HepG2 (cell line): ENCODE results near the gene CTNNA3. TPM values are rescaled to one million over a fixed set of nuclear protein-coding genes. Genes with fewer than 3 reads are reported as not detected.

Experiments
- ATAC-seq: fragments of 200-7000 bp; cut with Tn5 transposase; 3 replicates; pipeline ENCODE4 v1.9.1; 2020; ENCODE audit warnings: mild to moderate bottlenecking, moderate library complexity
- BruUV-seq: library from RNA; stranded (reverse); fragments of 400-500 nt; replicated peaks from 2 replicates; lab custom pipeline; 2021; lab: Mats Ljungman, UMichigan
- CTCF ChIA-PET: fragments of 300-600 bp; formaldehyde crosslinking; extraction: SDS; loops from one replicate; lab custom pipeline; 2021; ENCODE audit warnings: low total read pairs, inconsistent platforms, low intra/inter-chr PET ratio; lab: Yijun Ruan, JAX
- POLR2A ChIA-PET: fragments of 350-600 bp; sonication (Branson Sonifier 250); formaldehyde crosslinking; loops from one replicate; lab custom pipeline; 2020; ENCODE audit warnings: antibody characterized with exemption, inconsistent platforms; lab: Yijun Ruan, JAX
- DNase-seq: peaks from one replicate; pipeline ENCODE4 v3.0.0-alpha.2; 2015; ENCODE audit warnings: low spot score
- FAIRE-seq: peaks from 3 replicates; lab custom pipeline; 2011; peaks lifted over from hg19 to GRCh38; lab: Jason Lieb, UNC
- H2AFZ ChIP-seq: one replicate; pipeline ENCODE4 v1.6.1; 2011; ENCODE audit warnings: low read length, inconsistent platforms
- H3K27ac ChIP-seq: fragments of 300-600 bp; 3 replicates; pipeline ENCODE4 v1.8.0; 2011; ENCODE audit warnings: mixed run types, mild to moderate bottlenecking, mixed read lengths, low read length, inconsistent platforms; ENCODE audit not compliant: insufficient read depth; ENCODE audit errors: extremely low read length
- H3K27me3 ChIP-seq, 2 experiments: fragments of 200-600 bp in 1 of 2; 2 replicates in 1 of 2; 3 replicates in 1 of 2; pipeline versions ENCODE4 v1.6.0 to v1.8.0; 2011; ENCODE audit warnings: low read length in 2 of 2, mild to moderate bottlenecking in 2 of 2, moderate library complexity in 2 of 2, inconsistent platforms in 1 of 2; ENCODE audit not compliant: insufficient read depth in 2 of 2, control insufficient read depth in 1 of 2
- H3K36me3 ChIP-seq, 2 experiments: fragments of 200-600 bp in 1 of 2; replicated peaks in 1 of 2; 2 replicates in 1 of 2; 3 replicates in 1 of 2; pipeline versions ENCODE4 v1.5.1 to v1.8.0; 2011; ENCODE audit warnings: low read length in 2 of 2, inconsistent platforms in 1 of 2; ENCODE audit not compliant: insufficient read depth in 2 of 2, control insufficient read depth in 1 of 2
- H3K4me1 ChIP-seq: 2 replicates; pipeline ENCODE4 v1.5.1; 2012; ENCODE audit warnings: low read length, inconsistent platforms; ENCODE audit not compliant: insufficient read depth
- H3K4me2 ChIP-seq: 2 replicates; pipeline ENCODE4 v1.6.0; 2011; ENCODE audit warnings: low read depth, low read length, inconsistent platforms
- H3K4me3 ChIP-seq, 3 experiments: fragments of 200-600 bp in 1 of 3; sonication (generic), shearing (Covaris generic) in 1 of 3; replicated peaks in 1 of 3; 2 replicates each; pipeline ENCODE4 v1.5.1; 2011 to 2016; ENCODE audit warnings: low read length in 3 of 3, inconsistent platforms in 2 of 3, low read depth in 2 of 3, mild to moderate bottlenecking in 2 of 3, control low read depth in 1 of 3, mixed read lengths in 1 of 3; ENCODE audit not compliant: insufficient read depth in 1 of 3
- H3K79me2 ChIP-seq: one replicate; pipeline ENCODE4 v1.6.1; 2011; ENCODE audit warnings: low read length, inconsistent platforms; ENCODE audit not compliant: insufficient read depth
- H3K9ac ChIP-seq: 2 replicates; pipeline ENCODE4 v1.6.0; 2011; ENCODE audit warnings: mild to moderate bottlenecking, low read depth, low read length, inconsistent platforms; ENCODE audit not compliant: insufficient read depth
- H3K9me3 ChIP-seq: 2 replicates; pipeline ENCODE4 v1.5.1; 2012; ENCODE audit warnings: mild to moderate bottlenecking, low read length
- H4K20me1 ChIP-seq: 2 replicates; pipeline ENCODE4 v1.6.0; 2011; ENCODE audit warnings: inconsistent platforms, mild to moderate bottlenecking, low read length, moderate library complexity; ENCODE audit not compliant: insufficient read depth
- AHR ChIP-seq: IDR thresholded peaks from 2 replicates; pipeline ENCODE4 v1.6.1; 2018; ENCODE audit warnings: missing genetic modification reagents, missing compliant biosample characterization
- BCLAF1 ChIP-seq: fragments of 450-650 bp; IDR thresholded peaks from 2 replicates; pipeline ENCODE4 v1.6.1; 2017; ENCODE audit warnings: mild to moderate bottlenecking
- HDAC2 ChIP-seq: sonication (generic); formaldehyde crosslinking; IDR thresholded peaks from 2 replicates; pipeline ENCODE4 v1.4.0; 2020; ENCODE audit warnings: missing genetic modification reagents
- HIC2 ChIP-seq: sonication (generic); formaldehyde crosslinking; IDR thresholded peaks from 2 replicates; pipeline ENCODE4 v1.9.0; 2022; ENCODE audit warnings: low read depth, missing genetic modification reagents
- KLF9 ChIP-seq: IDR thresholded peaks from 2 replicates; pipeline ENCODE4 v1.6.1; 2016; ENCODE audit warnings: low read depth
- LRRFIP1 ChIP-seq: sonication (generic); formaldehyde crosslinking; conservative IDR thresholded peaks from 2 replicates; pipeline ENCODE4 v1.4.0; 2020; ENCODE audit warnings: missing genetic modification reagents
- MBNL3 ChIP-seq: fragments of 250-450 bp; sonication (Bioruptor Pico); conservative IDR thresholded peaks from 2 replicates; pipeline ENCODE4 v1.8.0; 2022; ENCODE audit warnings: mild to moderate bottlenecking, inconsistent platforms
- RNF2 ChIP-seq: fragments of 450-650 bp; conservative IDR thresholded peaks from 2 replicates; pipeline ENCODE4 v1.6.1; 2016; ENCODE audit warnings: low read depth
- TSC22D2 ChIP-seq: sonication (generic); formaldehyde crosslinking; IDR thresholded peaks from 2 replicates; pipeline ENCODE4 v1.5.1; 2020; ENCODE audit warnings: missing genetic modification reagents, mild to moderate bottlenecking, borderline replicate concordance
- ZBTB10 ChIP-seq: sonication (generic); formaldehyde crosslinking; IDR thresholded peaks from 2 replicates; pipeline ENCODE4 v1.4.0; 2020; ENCODE audit warnings: missing genetic modification reagents, borderline replicate concordance
- ZBTB21 ChIP-seq: sonication (generic); formaldehyde crosslinking; IDR thresholded peaks from 2 replicates; pipeline ENCODE4 v1.4.0; 2020; ENCODE audit warnings: missing genetic modification reagents
- ZNF224 ChIP-seq: sonication (generic); formaldehyde crosslinking; IDR thresholded peaks from 2 replicates; pipeline ENCODE4 v1.5.0; 2020; ENCODE audit warnings: mild to moderate bottlenecking, missing genetic modification reagents
- ZNF256 ChIP-seq: sonication (generic); formaldehyde crosslinking; conservative IDR thresholded peaks from 2 replicates; pipeline ENCODE4 v1.4.0; 2020; ENCODE audit warnings: missing genetic modification reagents
- ZNF431 ChIP-seq: sonication (generic); formaldehyde crosslinking; IDR thresholded peaks from 2 replicates; pipeline ENCODE4 v1.9.0; 2022; ENCODE audit warnings: missing genetic modification reagents, low read depth, mild to moderate bottlenecking, borderline replicate concordance
- ZNF572 ChIP-seq: sonication (generic); formaldehyde crosslinking; IDR thresholded peaks from 2 replicates; pipeline ENCODE4 v1.5.1; 2020; ENCODE audit warnings: mild to moderate bottlenecking, missing genetic modification reagents
- ZNF619 ChIP-seq: sonication (generic); formaldehyde crosslinking; IDR thresholded peaks from 2 replicates; pipeline ENCODE4 v1.4.0; 2020; ENCODE audit warnings: mild to moderate bottlenecking, missing genetic modification reagents
- ZNF768 ChIP-seq: sonication (generic); formaldehyde crosslinking; IDR thresholded peaks from 2 replicates; pipeline ENCODE4 v1.4.0; 2020; ENCODE audit warnings: missing genetic modification reagents
- ZNF792 ChIP-seq: IDR thresholded peaks from 2 replicates; pipeline ENCODE4 v1.6.1; 2016
- WGBS: methylation state at CpG from one replicate; pipeline ENCODE4 v1.1.6; 2017; ENCODE audit warnings: low lambda C conversion rate; 5-methylcytosine and 5-hydroxymethylcytosine counted together
- in situ Hi-C: cut with HindIII; loops from 2 replicates; pipeline ENCODE4 v1.10.0; 2017; ENCODE audit warnings: low pct_unique_long_range_greater_than_20kb; ENCODE audit not compliant: extremely low pct_ligation_motif_present
- intact Hi-C: fragments of 100-400 bp; cut with micrococcal nuclease; formaldehyde crosslinking; loops from one replicate; pipeline ENCODE4 v1.10.0; 2022; ENCODE audit not compliant: unreplicated experiment
- polyA plus RNA-seq, 8 experiments: library from polyadenylated mRNA; depleted of rRNA in 3 of 8; stranded (reverse) in 7 of 8; unstranded in 1 of 8; fragments of >200 nt; fragmentation: Illumina TruSeq in 4 of 8; extraction: Trizol in 4 of 8; gene quantifications; 2 replicates each; pipeline versions ENCODE4 v1.2.1 to v1.2.3, GENCODE V29; 2011 to 2016; ENCODE audit warnings: low read depth in 4 of 8, missing spikeins in 1 of 8, mixed read lengths in 1 of 8; ENCODE audit not compliant: insufficient read depth in 1 of 8
- total RNA-seq, 5 experiments: library from RNA; depleted of rRNA; stranded (reverse); fragments of >200 nt; fragmentation: Illumina TruSeq; extraction: Trizol; gene quantifications; 2 replicates each; pipeline ENCODE4 v1.2.3, GENCODE V29; 2016; ENCODE audit warnings: low read depth in 1 of 5

CTNNA3 gene
- total and polyA plus RNA-seq, 2 of the 13 experiments (the other 11 are each of a cell fraction or from before 2014, with no cell fraction given) = not detected

- ChIA-PET CTCF (no interaction called here), POLR2A (no interaction called here)
- in situ Hi-C loops = no loop called here
- no peak overlapping the region for H3K4me2 ChIP-seq
- no TSS peak for BruUV-seq
- H3K27me3 ChIP-seq = no peaks in the 10 kb centered on the region
- H3K36me3 ChIP-seq = no peaks in the 10 kb centered on the region
- ATAC-seq (no peak), FAIRE-seq (no peak), DNase-seq (no peak)
- no peak overlapping the region for H2AFZ ChIP-seq
- no peaks in the 10 kb centered on the region for H3K9me3 ChIP-seq
- H3K27ac ChIP-seq = no peak overlapping the region
- no peaks in the 10 kb centered on the region for H4K20me1 ChIP-seq
- intact Hi-C loops = no loop called here
- H3K79me2 ChIP-seq = no peaks in the 10 kb centered on the region
- H3K4me3 ChIP-seq = no peak overlapping the region
- no peaks in the 10 kb centered on the region for H3K4me1 ChIP-seq
- WGBS = no CpG with 5 or more reads among the region's 1 CpG
- no peak overlapping the region for H3K9ac ChIP-seq
- TF ChIP-seq RNF2 (no peak), ZNF792 (CRISPR knock-in tag) (no peak), KLF9 (CRISPR knock-in tag) (no peak), HIC2 (no peak), ZNF224 (no peak), AHR (no peak), ZBTB21 (no peak), ZNF572 (CRISPR knock-in tag) (no peak), LRRFIP1 (no peak), ZNF256 (CRISPR knock-in tag) (no peak), ZNF768 (no peak), ZNF431 (CRISPR knock-in tag) (no peak), ZNF619 (no peak), ZBTB10 (CRISPR knock-in tag) (no peak), HDAC2 (no peak), BCLAF1 (no peak), MBNL3 (no peak), TSC22D2 (no peak)
Observed at GRCh38 chr10:66167816-66168215, 1528.2 kb downstream of the CTNNA3 start.
